Mucosa of descending colon (tissue), 3 donors: ENCODE results near the gene FGGY. TPM values are rescaled to one million over a fixed set of nuclear protein-coding genes. Genes with fewer than 3 reads are reported as not detected.

Experiments
- ATAC-seq: fragments of 200-7000 bp; cut with Tn5 transposase; one replicate; pipeline ENCODE4 v1.9.1; 2020; ENCODE audit warnings: mild to moderate bottlenecking, moderate library complexity
- DNase-seq, 3 donors: peaks; one replicate each; pipeline ENCODE4 v3.0.0-alpha.2; 2020
- H3K36me3 ChIP-seq: fragments of 200-600 bp; one replicate; pipeline ENCODE4 v1.8.0; 2021; ENCODE audit warnings: low read depth, mild to moderate bottlenecking
- H3K4me1 ChIP-seq: fragments of 200-600 bp; one replicate; pipeline ENCODE4 v1.8.0; 2021; ENCODE audit warnings: low read depth, mild to moderate bottlenecking
- H3K4me3 ChIP-seq: fragments of 200-600 bp; one replicate; pipeline ENCODE4 v1.8.0; 2021; ENCODE audit warnings: mild to moderate bottlenecking
- H3K9me3 ChIP-seq: fragments of 200-600 bp; one replicate; pipeline ENCODE4 v1.8.0; 2021; ENCODE audit warnings: mild to moderate bottlenecking
- CTCF ChIP-seq: fragments of 200-600 bp; IDR thresholded peaks from one replicate; pipeline ENCODE4 v1.8.0; 2022; ENCODE audit warnings: antibody characterized with exemption, mild to moderate bottlenecking
- intact Hi-C, 2 donors: fragments of 100-400 bp; cut with DNase I in 1 of 2; cut with micrococcal nuclease in 1 of 2; formaldehyde crosslinking; loops; one replicate each; pipeline versions ENCODE4 v1.11.0 to v1.11.1; 2022; cut with DNase I, micrococcal nuclease
- total RNA-seq, 3 donors: library from RNA; stranded (reverse); fragmentation: NEBNext Ultra II Directional in 2 of 3; extraction: Animal tissue kit (Norgen Biotek cat#: 25700) in 2 of 3; gene quantifications; one replicate each; pipeline versions ENCODE4 v1.2.1 to v1.2.4, GENCODE V29; 2021 to 2023
- donor health status: DM: no; HTN: no; CAD: no; lungs with moderate emphysema.
- donor health status: DM: no; HTN: no; CAD: no.
- donor health status: DM: no; HTN: yes; CAD: no.

The FGGY gene
- total RNA-seq, 3 donors from 2014 or later: 25.2 to 38.3 (median 36.6) TPM

GRCh38 chr1:59317780-59318179 is 20.9 kb downstream of the FGGY start:
- intact Hi-C loops: no loop called here
- Histone ChIP-seq H3K4me3 (no peak overlapping the region), H3K36me3 (no peaks in the 10 kb centered on the region), H3K4me1 (peaks cover 5% of the 10 kb centered on the region), H3K9me3 (no peaks in the 10 kb centered on the region)
- DNase-seq (no peak), ATAC-seq (no peak)
- no peak for TF ChIP-seq CTCF

- TF ChIP-seq CTCF: no peak
- DNase-seq (no peak), ATAC-seq (no peak)
- H3K4me3 ChIP-seq: no peak overlapping the region
- H3K36me3 ChIP-seq: no peaks in the 10 kb centered on the region
- no peaks in the 10 kb centered on the region for H3K9me3 ChIP-seq
- peaks cover 5% of the 10 kb centered on the region for H3K4me1 ChIP-seq
- intact Hi-C loops: no loop called here
Observed at GRCh38 chr1:59318271-59318860, 21.5 kb downstream of the FGGY start.

- ATAC-seq (no peak), DNase-seq (no peak)
- no peak for TF ChIP-seq CTCF
- H3K4me1 ChIP-seq: no peaks in the 10 kb centered on the region
- no peaks in the 10 kb centered on the region for H3K9me3 ChIP-seq
- H3K36me3 ChIP-seq: no peaks in the 10 kb centered on the region
- intact Hi-C loops: no loop called here
- H3K4me3 ChIP-seq: no peak overlapping the region
Observed at GRCh38 chr1:59322394-59322793, 25.5 kb downstream of the FGGY start.

- Histone ChIP-seq H3K4me1 (no peaks in the 10 kb centered on the region), H3K9me3 (no peaks in the 10 kb centered on the region), H3K36me3 (no peaks in the 10 kb centered on the region), H3K4me3 (no peak overlapping the region)
- no peak for TF ChIP-seq CTCF
- ATAC-seq: no peak
- DNase-seq: no peak
- intact Hi-C loops: no loop called here
Observed at GRCh38 chr1:59322814-59323213, 25.9 kb downstream of the FGGY start.

GRCh38 chr1:59323879-59324278 is 27.0 kb downstream of the FGGY start:
- no peaks in the 10 kb centered on the region for H3K36me3 ChIP-seq
- H3K4me3 ChIP-seq: no peak overlapping the region
- ATAC-seq: peak; percentile 17
- no peaks in the 10 kb centered on the region for H3K9me3 ChIP-seq
- intact Hi-C loops: no loop called here
- H3K4me1 ChIP-seq: no peaks in the 10 kb centered on the region
- no peak for TF ChIP-seq CTCF
- DNase-seq: no peak

GRCh38 chr1:59328353-59328752 is 31.5 kb downstream of the FGGY start:
- DNase-seq (no peak), ATAC-seq (no peak)
- TF ChIP-seq CTCF: no peak
- intact Hi-C loops: no loop called here
- no peaks in the 10 kb centered on the region for H3K4me1 ChIP-seq
- H3K9me3 ChIP-seq: no peaks in the 10 kb centered on the region
- no peak overlapping the region for H3K4me3 ChIP-seq
- no peaks in the 10 kb centered on the region for H3K36me3 ChIP-seq
